B cell (primary cell): Measurements from ENCODE around the gene NTM. TPM values are rescaled to one million over a fixed set of nuclear protein-coding genes. Genes with fewer than 3 reads are reported as not detected.

Experiments used
- ATAC-seq: fragments of 200-7000 bp; cut with Tn5 transposase; one replicate; pipeline ENCODE4 v1.10.0; 2021; ENCODE audit warnings: low read depth, mild to moderate bottlenecking, moderate number of reproducible peaks, moderate library complexity
- CTCF ChIA-PET: fragments of 350-600 bp; sonication (Branson Sonifier 250); formaldehyde crosslinking; loops from one replicate; lab custom pipeline; 2021; ENCODE audit warnings: antibody characterized with exemption, inconsistent platforms; lab: Charles Lee
- POLR2A ChIA-PET: fragments of 350-600 bp; sonication (Branson Sonifier 250); formaldehyde crosslinking; loops from one replicate; lab custom pipeline; 2021; ENCODE audit warnings: antibody characterized with exemption; lab: Charles Lee
- DNase-seq: peaks from one replicate; pipeline ENCODE4 v3.0.0; 2013
- H2AFZ ChIP-seq: 2 replicates; pipeline ENCODE4 v1.6.1; 2012; ENCODE audit warnings: mild to moderate bottlenecking, low read depth, low read length; ENCODE audit not compliant: insufficient read depth, poor library complexity, severe bottlenecking
- H3K27ac ChIP-seq, 2 donors: 1 replicate in 1 of 2; 2 replicates in 1 of 2; pipeline ENCODE4 v1.5.1; 2012 to 2013; ENCODE audit warnings: low read length in 2 of 2, mild to moderate bottlenecking in 2 of 2, moderate library complexity in 1 of 2
- H3K27me3 ChIP-seq, 4 experiments: fragments of 200-600 bp in 1 of 4; sonication (generic) in 1 of 4; replicated peaks in 1 of 4; 1 replicate in 2 of 4; 2 replicates in 2 of 4; pipeline versions ENCODE4 v1.6.1 to v1.7.0; 2013 to 2016; ENCODE audit warnings: low read length in 3 of 4, mild to moderate bottlenecking in 2 of 4, mixed read lengths in 1 of 4, moderate library complexity in 1 of 4; ENCODE audit not compliant: insufficient read depth in 4 of 4, control insufficient read depth in 3 of 4; ENCODE audit errors: control extremely low read depth in 1 of 4
- H3K36me3 ChIP-seq, 2 experiments: replicated peaks in 1 of 2; 1 replicate in 1 of 2; 2 replicates in 1 of 2; pipeline versions ENCODE4 v1.6.1 to v1.7.1; 2013; ENCODE audit warnings: low read length in 1 of 2; ENCODE audit not compliant: insufficient read depth in 2 of 2, control insufficient read depth in 1 of 2; ENCODE audit errors: control extremely low read depth in 1 of 2, extremely low read depth in 1 of 2
- H3K4me1 ChIP-seq, 2 donors: fragments of 200-600 bp in 1 of 2; sonication (generic) in 1 of 2; 1 replicate in 1 of 2; 2 replicates in 1 of 2; pipeline versions ENCODE4 v1.5.1 to v1.6.1; 2013 to 2017; ENCODE audit warnings: low read length in 2 of 2; ENCODE audit not compliant: control insufficient read depth in 2 of 2, insufficient read depth in 2 of 2
- H3K4me2 ChIP-seq: replicated peaks from 2 replicates; pipeline ENCODE3; 2012; ENCODE audit warnings: mild to moderate bottlenecking, low read depth, low read length; ENCODE audit not compliant: poor library complexity, severe bottlenecking
- H3K4me3 ChIP-seq, 5 experiments: fragments of 200-600 bp in 1 of 5; sonication (generic) in 1 of 5; 1 replicate in 3 of 5; 2 replicates in 2 of 5; pipeline versions ENCODE4 v1.5.1 to v1.7.0; 2011 to 2016; ENCODE audit warnings: low read length in 4 of 5, mild to moderate bottlenecking in 4 of 5, low read depth in 2 of 5, control low read depth in 1 of 5, moderate library complexity in 1 of 5; ENCODE audit not compliant: insufficient read depth in 1 of 5; ENCODE audit errors: control extremely low read depth in 1 of 5, extremely low read depth in 1 of 5
- H3K79me2 ChIP-seq: fragments of 200-600 bp; sonication (generic); one replicate; pipeline ENCODE4 v1.6.0; 2016; ENCODE audit warnings: low read length; ENCODE audit not compliant: control insufficient read depth, insufficient read depth
- H3K9ac ChIP-seq: fragments of 200-600 bp; sonication (generic); 2 replicates; pipeline ENCODE4 v1.6.1; 2017; ENCODE audit warnings: mild to moderate bottlenecking, low read length, moderate library complexity
- H3K9me3 ChIP-seq, 3 donors: one replicate each; pipeline versions ENCODE4 v1.6.1 to v1.7.1; 2013; ENCODE audit warnings: low read length in 2 of 3; ENCODE audit not compliant: control insufficient read depth in 2 of 3, insufficient read depth in 1 of 3; ENCODE audit errors: control extremely low read depth in 1 of 3
- H4K20me1 ChIP-seq: 2 replicates; pipeline ENCODE4 v1.6.0; 2012; ENCODE audit warnings: mild to moderate bottlenecking, low read length; ENCODE audit not compliant: insufficient read depth, control insufficient read depth, poor library complexity, severe bottlenecking
- H3K27ac Mint-ChIP-seq: one replicate; pipeline ENCODE4 v1.8.0; 2021; ENCODE audit warnings: mixed read lengths
- H3K27me3 Mint-ChIP-seq: one replicate; pipeline ENCODE4 v1.8.0; 2021; ENCODE audit warnings: mixed read lengths
- H3K4me1 Mint-ChIP-seq: one replicate; pipeline ENCODE4 v1.8.0; 2021; ENCODE audit warnings: mixed read lengths
- H3K4me3 Mint-ChIP-seq: one replicate; pipeline ENCODE4 v1.8.0; 2021; ENCODE audit warnings: mixed read lengths
- H3K9me3 Mint-ChIP-seq: one replicate; pipeline ENCODE4 v1.8.0; 2022; ENCODE audit warnings: mixed read lengths; ENCODE audit not compliant: insufficient read depth
- CTCF ChIP-seq: fragments of 200-600 bp; IDR thresholded peaks from one replicate; pipeline ENCODE4 v1.8.0; 2022; ENCODE audit warnings: antibody characterized with exemption, mild to moderate bottlenecking
- EZH2 ChIP-seq: IDR thresholded peaks from 2 replicates; pipeline ENCODE4 v1.6.1; 2012; ENCODE audit warnings: borderline replicate concordance, low read depth, mild to moderate bottlenecking, moderate library complexity, low read length; ENCODE audit not compliant: insufficient read depth, poor library complexity, severe bottlenecking
- WGBS: methylation state at CpG from one replicate; pipeline ENCODE4 v1.1.5; 2013; ENCODE audit warnings: missing lambda C conversion rate; ENCODE audit not compliant: insufficient coverage; 5-methylcytosine and 5-hydroxymethylcytosine counted together
- intact Hi-C: fragments of 100-400 bp; cut with micrococcal nuclease; formaldehyde crosslinking; loops from one replicate; pipeline ENCODE4 v1.10.0; 2022
- polyA plus RNA-seq: library from polyadenylated mRNA; depleted of rRNA; stranded (reverse); fragments of >200 nt; gene quantifications from 2 replicates; pipeline ENCODE4 v1.2.3, GENCODE V29; 2012
- total RNA-seq, 2 donors: library from RNA; stranded (reverse); fragments of 120-200 nt in 1 of 2; gene quantifications; 1 replicate in 1 of 2; 2 replicates in 1 of 2; pipeline versions ENCODE4 v1.2.3 to v1.2.4, GENCODE V29; 2013 to 2022

NTM gene
- total and polyA plus RNA-seq, 2 donors (not counting 1 experiment from before 2014, with no cell fraction given): not detected

- Histone ChIP-seq H3K4me2 (no peak overlapping the region), H3K4me1 (no peaks in the 10 kb centered on the region), H4K20me1 (no peaks in the 10 kb centered on the region), H2AFZ (no peak overlapping the region), H3K9me3 (peaks cover 0 to 6% (median 0%) of the 10 kb centered on the region in 3 donors), H3K9ac (no peak overlapping the region), H3K27ac (no peak overlapping the region), H3K4me3 (no peak overlapping the region), H3K79me2 (no peaks in the 10 kb centered on the region), H3K27me3 (no peaks in the 10 kb centered on the region), H3K36me3 (no peaks in the 10 kb centered on the region)
- Mint-ChIP-seq H3K27ac (no peak overlapping the region), H3K27me3 (no peaks in the 10 kb centered on the region), H3K9me3 (peaks cover 3% of the 10 kb centered on the region), H3K4me3 (no peak overlapping the region), H3K4me1 (no peaks in the 10 kb centered on the region)
- 100% methylated on average over 2 of the region's 4 CpGs for WGBS
- ChIA-PET POLR2A (no interaction called here), CTCF (no interaction called here)
- TF ChIP-seq EZH2 (no peak), CTCF (no peak)
- intact Hi-C loops: no loop called here
- no peak for DNase-seq
- ATAC-seq: no peak
Measured at GRCh38 chr11:132035766-132036165, 665.4 kb downstream of the NTM start.

- Histone ChIP-seq H3K9ac (no peak overlapping the region), H3K27ac (no peak overlapping the region), H3K27me3 (no peaks in the 10 kb centered on the region), H3K4me1 (no peaks in the 10 kb centered on the region), H3K36me3 (no peaks in the 10 kb centered on the region), H3K79me2 (no peaks in the 10 kb centered on the region), H3K9me3 (peaks cover 0 to 6% (median 0%) of the 10 kb centered on the region in 3 donors), H2AFZ (no peak overlapping the region), H3K4me2 (no peak overlapping the region), H4K20me1 (no peaks in the 10 kb centered on the region), H3K4me3 (no peak overlapping the region)
- no peaks in the 10 kb centered on the region for H3K4me1 Mint-ChIP-seq
- no peak for TF ChIP-seq CTCF
- TF ChIP-seq EZH2: no peak
- no peak overlapping the region for H3K4me3 Mint-ChIP-seq
- H3K9me3 Mint-ChIP-seq: peaks cover 3% of the 10 kb centered on the region
- intact Hi-C loops: no loop called here
- ChIA-PET CTCF (no interaction called here), POLR2A (no interaction called here)
- DNase-seq: no peak
- H3K27me3 Mint-ChIP-seq: no peaks in the 10 kb centered on the region
- no peak for ATAC-seq
- WGBS: no CpG with 5 or more reads among the region's 2 CpGs
- no peak overlapping the region for H3K27ac Mint-ChIP-seq
Measured at GRCh38 chr11:132036220-132036619, 665.8 kb downstream of the NTM start.
